Activated T-cell treated with anti-CD3 and anti-CD28 coated beads, Interleukin-2, amount 50 U/mL, for 24 hours (primary cell): ENCODE data around the gene METTL9.
"Not testable (repeated sequence)": the region's sequence is repeated elsewhere in the genome, so short reads cannot be mapped to it uniquely, and the experiment has no call there.

ENCODE experiments used
- DNase-seq: peaks from one replicate; pipeline ENCODE4 v3.0.0-alpha.2; 2020
- H3K27ac Mint-ChIP-seq: 2 replicates; pipeline ENCODE4 v1.8.0; 2020; ENCODE audit warnings: mild to moderate bottlenecking, mixed read lengths
- H3K27me3 Mint-ChIP-seq: 2 replicates; pipeline ENCODE4 v1.8.0; 2020; ENCODE audit warnings: mixed read lengths
- H3K36me3 Mint-ChIP-seq: 2 replicates; pipeline ENCODE4 v1.8.0; 2020; ENCODE audit warnings: low read depth, mixed read lengths
- H3K4me1 Mint-ChIP-seq: 2 replicates; pipeline ENCODE4 v1.8.0; 2020; ENCODE audit warnings: low read depth, mixed read lengths
- H3K4me3 Mint-ChIP-seq: 2 replicates; pipeline ENCODE4 v1.8.0; 2020; ENCODE audit warnings: mild to moderate bottlenecking, moderate library complexity, mixed read lengths
- H3K9me3 Mint-ChIP-seq: 2 replicates; pipeline ENCODE4 v1.8.0; 2020; ENCODE audit warnings: mixed read lengths

METTL9 gene

DNA sequence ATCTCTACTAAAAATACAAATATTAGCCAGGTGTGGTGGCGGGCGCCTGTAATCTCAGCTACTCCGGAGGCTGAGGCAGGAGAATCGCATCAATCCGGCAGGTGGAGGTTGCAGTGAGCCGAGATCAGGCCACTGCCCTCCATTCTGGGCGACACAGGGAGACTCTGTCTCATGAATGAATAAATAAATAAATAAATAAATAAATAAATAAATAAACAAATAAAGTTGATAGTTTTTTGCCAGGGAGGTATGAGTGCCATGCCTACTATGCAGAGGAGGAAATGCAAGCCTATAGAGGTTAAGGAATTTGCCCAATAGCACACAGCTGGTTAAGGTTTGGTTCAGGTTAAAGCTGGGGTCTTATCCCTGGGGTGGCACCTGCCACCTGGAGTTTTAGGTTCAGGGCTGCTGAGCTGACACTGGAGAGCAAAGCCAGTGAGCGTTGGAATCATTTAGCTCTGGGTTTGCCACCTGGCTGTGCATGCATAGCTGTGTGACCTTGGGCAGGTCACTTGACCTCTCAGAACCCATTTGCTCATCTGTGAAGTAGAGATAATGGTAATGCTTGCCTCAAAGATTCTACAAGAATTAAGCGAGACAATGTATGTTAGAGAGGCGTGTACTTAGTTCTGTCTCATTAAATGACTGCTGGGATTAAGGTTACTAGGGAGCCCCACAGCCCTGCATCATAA lies 65.6 kb downstream of the METTL9 start:
- no peak for DNase-seq
- no peaks in the 10 kb centered on the region for H3K9me3 Mint-ChIP-seq
- H3K4me1 Mint-ChIP-seq: peaks cover 18% of the 10 kb centered on the region
- H3K27me3 Mint-ChIP-seq: no peaks in the 10 kb centered on the region
- H3K27ac Mint-ChIP-seq: no peak overlapping the region
- no peak overlapping the region for H3K4me3 Mint-ChIP-seq
- no peaks in the 10 kb centered on the region for H3K36me3 Mint-ChIP-seq

DNA sequence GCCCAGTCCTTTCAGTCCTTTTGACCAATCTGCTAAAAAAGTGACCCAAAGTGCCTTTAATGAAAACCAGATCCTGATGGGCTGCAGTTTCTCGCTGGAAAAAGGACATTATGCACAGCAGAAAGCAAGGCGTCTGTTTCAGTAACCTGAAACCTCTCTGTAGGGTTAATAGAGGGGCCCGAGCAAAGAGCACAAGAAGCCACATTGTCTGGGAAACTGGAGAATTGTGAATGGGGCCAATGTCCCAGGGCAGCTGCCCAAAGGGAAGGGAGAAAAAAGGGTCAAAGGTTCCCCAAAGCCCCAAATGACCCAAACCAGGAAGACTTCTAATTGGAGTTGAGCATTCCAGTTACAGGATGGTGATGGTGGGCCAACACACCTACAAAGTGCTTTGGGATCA lies 67.4 kb downstream of the METTL9 start:
- no peaks in the 10 kb centered on the region for H3K27me3 Mint-ChIP-seq
- DNase-seq: no peak
- H3K4me1 Mint-ChIP-seq: peaks cover 8% of the 10 kb centered on the region
- no peak overlapping the region for H3K27ac Mint-ChIP-seq
- no peaks in the 10 kb centered on the region for H3K9me3 Mint-ChIP-seq
- no peak overlapping the region for H3K4me3 Mint-ChIP-seq
- H3K36me3 Mint-ChIP-seq: no peaks in the 10 kb centered on the region

DNA sequence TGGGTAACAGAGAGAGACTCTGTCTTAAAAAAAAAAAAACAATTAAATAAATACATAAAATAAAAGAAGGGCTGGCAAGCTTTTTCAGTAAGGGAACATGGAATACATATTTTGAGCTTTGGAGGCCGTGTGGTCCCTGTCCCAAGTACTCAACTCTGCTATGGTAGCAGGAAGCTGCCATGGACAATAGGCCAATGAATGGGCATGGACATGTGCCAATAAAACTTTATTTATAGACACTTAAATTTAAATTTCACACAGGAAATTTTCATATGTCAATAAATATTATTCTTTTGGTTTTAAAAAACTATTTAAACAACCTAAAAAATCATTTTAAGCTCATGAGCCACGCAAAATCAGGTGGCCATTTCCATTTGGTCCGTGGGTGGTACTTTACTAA lies 68.2 kb downstream of the METTL9 start:
- Mint-ChIP-seq H3K27ac (no peak overlapping the region), H3K9me3 (no peaks in the 10 kb centered on the region), H3K27me3 (no peaks in the 10 kb centered on the region), H3K36me3 (no peaks in the 10 kb centered on the region), H3K4me3 (no peak overlapping the region), H3K4me1 (peaks cover 5% of the 10 kb centered on the region)
- DNase-seq: no peak

DNA sequence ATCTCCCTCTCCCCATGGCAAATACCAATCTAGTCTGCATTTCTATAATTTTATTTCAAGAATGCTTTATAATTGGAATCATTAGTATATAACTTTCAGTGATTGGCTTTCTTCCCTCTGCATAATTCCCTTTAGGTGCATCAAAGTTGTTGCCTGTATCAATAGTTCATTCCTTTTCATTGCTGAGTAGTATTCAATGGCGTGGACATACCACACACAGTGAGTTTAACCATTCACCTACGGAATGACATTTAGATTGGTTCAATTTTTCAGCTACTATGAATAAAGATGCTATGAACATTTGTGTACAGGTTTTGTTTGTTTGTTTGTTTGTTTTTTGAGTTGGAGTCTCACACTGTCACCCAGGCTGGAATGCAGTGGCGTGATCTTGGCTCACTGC lies 74.1 kb downstream of the METTL9 start:
- Mint-ChIP-seq H3K4me1 (no peaks in the 10 kb centered on the region), H3K36me3 (no peaks in the 10 kb centered on the region), H3K27ac (no peak overlapping the region), H3K27me3 (no peaks in the 10 kb centered on the region), H3K4me3 (no peak overlapping the region), H3K9me3 (no peaks in the 10 kb centered on the region)
- no peak for DNase-seq

DNA sequence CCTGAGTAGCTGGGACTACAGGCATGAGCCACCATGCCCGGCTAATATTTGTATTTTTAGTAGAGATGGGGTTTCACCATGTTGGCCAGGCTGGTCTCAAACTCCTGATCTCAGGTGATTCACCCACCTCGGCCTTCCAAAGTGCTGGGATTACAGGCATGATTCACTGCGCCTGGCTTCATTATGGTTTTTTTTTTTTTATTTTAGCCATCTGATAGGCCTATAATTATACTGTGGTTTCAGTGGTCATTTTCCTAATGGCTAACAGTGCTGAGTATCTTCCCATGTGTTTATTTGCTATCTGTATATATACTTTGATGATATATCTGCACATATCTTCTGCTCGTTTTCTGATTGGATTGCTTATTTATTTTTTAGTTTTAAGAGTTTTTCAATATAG lies 75.1 kb downstream of the METTL9 start:
- not testable (repeated sequence) for DNase-seq, H3K27me3 Mint-ChIP-seq, H3K4me1 Mint-ChIP-seq, H3K36me3 Mint-ChIP-seq, H3K9me3 Mint-ChIP-seq, H3K4me3 Mint-ChIP-seq, H3K27ac Mint-ChIP-seq

DNA sequence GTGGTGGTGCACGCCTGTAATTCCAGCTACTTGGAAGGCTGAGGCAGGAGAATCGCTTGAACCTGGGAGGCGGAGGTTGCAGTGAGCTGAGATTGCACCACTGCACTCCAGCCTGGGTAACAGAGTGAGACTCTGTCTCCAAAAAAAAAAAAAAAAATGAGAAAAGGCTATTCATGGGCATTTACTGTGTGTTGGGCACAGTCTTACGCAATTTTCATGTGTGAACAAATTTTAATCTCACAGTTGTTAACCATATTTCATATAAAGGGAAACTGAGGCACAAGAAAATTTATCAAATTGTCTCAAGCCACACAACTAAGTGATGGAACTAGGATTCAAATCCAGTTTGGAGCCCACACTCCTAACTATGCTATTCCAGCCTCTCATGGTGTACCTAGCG lies 81.3 kb downstream of the METTL9 start:
- not testable (repeated sequence) for H3K27me3 Mint-ChIP-seq, H3K36me3 Mint-ChIP-seq, H3K4me1 Mint-ChIP-seq, DNase-seq, H3K4me3 Mint-ChIP-seq, H3K27ac Mint-ChIP-seq, H3K9me3 Mint-ChIP-seq

DNA sequence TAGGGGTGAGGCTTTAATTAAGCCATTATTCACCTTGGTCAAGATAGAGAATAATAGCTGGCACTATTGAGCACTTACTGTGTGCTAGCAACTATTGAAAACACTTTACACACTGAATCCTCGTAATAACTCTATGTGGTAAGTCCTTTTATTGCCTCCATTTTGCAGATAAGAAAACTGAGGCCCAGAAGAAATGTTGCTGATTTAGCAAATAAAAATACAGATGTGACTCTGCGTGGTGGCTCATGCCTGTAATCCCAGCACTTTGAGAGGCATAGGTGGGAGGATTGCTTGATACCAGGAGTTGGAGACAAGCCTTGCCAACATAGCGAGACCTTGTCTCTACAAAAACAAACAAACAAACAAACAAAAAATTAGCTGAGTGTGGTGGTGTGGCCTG lies 83.8 kb downstream of the METTL9 start:
- Mint-ChIP-seq H3K9me3 (no peaks in the 10 kb centered on the region), H3K4me3 (no peak overlapping the region), H3K27me3 (peaks cover 9% of the 10 kb centered on the region), H3K36me3 (no peaks in the 10 kb centered on the region), H3K27ac (no peak overlapping the region), H3K4me1 (no peaks in the 10 kb centered on the region)
- DNase-seq: no peak

DNA sequence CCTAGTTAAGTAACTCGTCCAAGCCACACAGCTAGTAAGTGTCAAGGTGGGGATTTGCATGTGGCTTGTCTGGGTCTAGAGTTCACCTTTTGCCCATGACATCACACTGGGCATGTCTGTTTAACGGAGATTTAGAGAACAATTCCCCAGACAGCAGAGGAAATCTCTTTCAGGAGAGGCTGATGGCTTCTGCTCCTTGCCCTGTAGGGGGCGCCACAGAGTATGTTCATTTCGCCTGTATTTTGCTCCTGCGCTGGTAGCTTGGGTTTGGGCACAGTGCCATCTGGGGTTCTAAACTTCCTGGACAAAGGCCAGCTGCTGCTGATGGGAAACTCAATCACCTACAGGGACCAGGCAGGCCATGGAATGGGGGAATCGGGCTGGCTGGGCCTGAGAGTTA lies 84.8 kb downstream of the METTL9 start:
- H3K4me3 Mint-ChIP-seq: no peak overlapping the region
- peak; percentile 43 for DNase-seq

DNA sequence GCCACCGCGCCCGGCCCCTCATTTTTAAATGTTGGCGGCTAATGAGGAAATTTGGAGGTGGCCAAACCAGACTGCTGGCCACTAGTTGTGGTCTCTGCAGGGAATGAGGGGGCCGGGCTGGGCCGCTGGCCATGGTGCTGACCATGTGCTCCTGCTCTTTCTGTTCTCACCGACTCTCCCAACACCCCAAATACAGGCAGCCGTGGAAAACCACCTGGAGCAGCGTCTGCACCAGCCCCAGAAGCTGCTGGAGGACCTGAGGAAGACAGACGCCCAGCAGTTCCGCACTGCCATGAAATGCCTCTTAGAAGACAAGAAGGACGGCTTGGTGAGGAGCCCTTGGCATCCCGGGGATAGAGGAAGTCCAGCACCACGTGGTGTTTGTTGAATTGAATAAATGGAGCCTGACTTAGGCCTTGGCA lies 85.7 kb downstream of the METTL9 start:
- Mint-ChIP-seq H3K36me3 (no peaks in the 10 kb centered on the region), H3K4me1 (no peaks in the 10 kb centered on the region), H3K4me3 (no peak overlapping the region), H3K9me3 (no peaks in the 10 kb centered on the region), H3K27ac (no peak overlapping the region), H3K27me3 (peaks cover 7% of the 10 kb centered on the region)
- no peak for DNase-seq

More for the DNA sequence above, 84.8 kb downstream of the METTL9 start:
- Mint-ChIP-seq H3K36me3 (no peaks in the 10 kb centered on the region), H3K27me3 (peaks cover 7% of the 10 kb centered on the region), H3K9me3 (no peaks in the 10 kb centered on the region), H3K27ac (no peak overlapping the region), H3K4me1 (no peaks in the 10 kb centered on the region)

DNA sequence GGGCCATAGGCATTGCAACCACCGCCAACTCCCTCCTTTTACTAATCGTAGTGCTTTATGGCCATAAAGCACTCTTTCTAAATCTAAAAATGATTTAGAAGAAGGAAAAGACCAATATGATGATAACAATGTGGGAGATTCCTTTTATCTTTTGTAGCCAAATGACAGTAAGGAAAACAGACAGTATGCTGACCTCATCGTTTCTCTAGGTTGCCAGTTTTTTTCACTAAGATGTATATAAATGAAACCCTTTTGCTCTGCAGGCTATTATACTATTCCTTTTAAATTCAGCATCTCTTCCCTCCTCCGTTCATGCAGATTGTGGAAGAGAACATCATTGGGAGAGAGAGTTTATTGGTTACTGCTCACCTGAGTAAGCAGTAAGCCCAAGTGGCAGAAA lies 89.7 kb downstream of the METTL9 start:
- Mint-ChIP-seq H3K36me3 (no peaks in the 10 kb centered on the region), H3K27ac (no peak overlapping the region), H3K4me1 (no peaks in the 10 kb centered on the region), H3K27me3 (no peaks in the 10 kb centered on the region), H3K4me3 (no peak overlapping the region), H3K9me3 (no peaks in the 10 kb centered on the region)
- no peak for DNase-seq

DNA sequence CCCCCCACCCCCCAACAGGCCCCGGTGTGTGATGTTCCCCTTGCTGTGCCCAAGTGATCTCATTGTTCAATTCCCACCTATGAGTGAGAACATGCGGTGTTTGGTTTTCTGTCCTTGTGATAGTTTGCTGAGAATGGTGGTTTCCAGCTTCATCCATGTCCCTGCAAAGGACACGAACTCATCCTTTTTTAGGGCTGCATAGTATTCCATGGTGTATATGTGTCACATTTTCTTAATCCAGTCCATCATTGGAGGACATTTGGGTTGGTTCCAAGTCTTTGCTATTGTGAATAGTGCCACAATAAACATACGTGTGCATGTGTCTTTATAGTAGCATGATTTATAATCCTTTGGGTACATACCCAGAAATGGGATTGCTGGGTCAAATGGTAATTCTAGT lies 91.6 kb downstream of the METTL9 start:
- not testable (repeated sequence) for H3K27me3 Mint-ChIP-seq, H3K9me3 Mint-ChIP-seq, DNase-seq, H3K4me1 Mint-ChIP-seq, H3K4me3 Mint-ChIP-seq, H3K36me3 Mint-ChIP-seq, H3K27ac Mint-ChIP-seq

DNA sequence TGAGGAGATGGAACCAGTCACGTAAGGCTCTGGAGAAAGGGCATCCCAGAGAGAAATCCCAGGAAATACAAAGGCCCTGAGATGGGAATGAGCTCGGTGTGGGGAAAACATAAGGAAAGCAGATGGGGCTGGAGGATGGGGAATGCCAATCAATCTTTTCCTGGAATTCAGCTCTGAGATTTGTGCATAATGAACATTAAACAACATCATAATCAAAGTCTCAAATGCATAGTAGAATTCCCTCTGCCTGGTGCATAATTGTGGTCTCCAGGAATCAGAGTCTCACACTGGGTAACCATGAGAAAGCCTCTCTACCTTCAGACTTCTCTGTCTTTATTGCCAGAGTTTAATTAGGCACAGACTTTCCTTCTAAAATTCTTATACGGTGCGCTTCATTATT lies 95.2 kb downstream of the METTL9 start:
- H3K9me3 Mint-ChIP-seq: no peaks in the 10 kb centered on the region
- H3K4me3 Mint-ChIP-seq: no peak overlapping the region
- H3K27me3 Mint-ChIP-seq: peaks cover 4% of the 10 kb centered on the region
- no peak for DNase-seq
- no peaks in the 10 kb centered on the region for H3K36me3 Mint-ChIP-seq
- H3K27ac Mint-ChIP-seq: no peak overlapping the region
- no peaks in the 10 kb centered on the region for H3K4me1 Mint-ChIP-seq

DNA sequence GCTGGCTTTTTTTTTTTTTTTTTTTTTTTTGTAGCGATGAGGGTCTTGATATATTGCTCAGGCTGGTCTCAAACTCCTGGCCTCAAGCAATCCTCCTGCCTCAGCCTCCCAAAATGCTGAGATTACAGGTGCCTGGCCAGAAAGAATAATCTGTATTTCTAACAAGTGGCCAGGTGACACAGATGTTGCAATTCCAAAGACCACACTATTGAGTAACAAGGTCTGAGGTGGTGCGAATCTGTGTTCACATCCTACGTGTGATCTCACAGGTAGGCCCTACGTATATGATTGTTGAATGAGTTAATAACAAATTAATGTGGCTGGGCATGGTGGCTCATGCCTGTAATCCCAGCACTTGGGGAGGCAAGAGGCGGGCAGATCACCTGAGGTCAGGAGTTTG lies 97.7 kb downstream of the METTL9 start:
- DNase-seq: no peak
- Mint-ChIP-seq H3K9me3 (no peaks in the 10 kb centered on the region), H3K4me3 (no peak overlapping the region), H3K4me1 (no peaks in the 10 kb centered on the region), H3K27ac (no peak overlapping the region), H3K27me3 (peaks cover 4% of the 10 kb centered on the region), H3K36me3 (no peaks in the 10 kb centered on the region)

DNA sequence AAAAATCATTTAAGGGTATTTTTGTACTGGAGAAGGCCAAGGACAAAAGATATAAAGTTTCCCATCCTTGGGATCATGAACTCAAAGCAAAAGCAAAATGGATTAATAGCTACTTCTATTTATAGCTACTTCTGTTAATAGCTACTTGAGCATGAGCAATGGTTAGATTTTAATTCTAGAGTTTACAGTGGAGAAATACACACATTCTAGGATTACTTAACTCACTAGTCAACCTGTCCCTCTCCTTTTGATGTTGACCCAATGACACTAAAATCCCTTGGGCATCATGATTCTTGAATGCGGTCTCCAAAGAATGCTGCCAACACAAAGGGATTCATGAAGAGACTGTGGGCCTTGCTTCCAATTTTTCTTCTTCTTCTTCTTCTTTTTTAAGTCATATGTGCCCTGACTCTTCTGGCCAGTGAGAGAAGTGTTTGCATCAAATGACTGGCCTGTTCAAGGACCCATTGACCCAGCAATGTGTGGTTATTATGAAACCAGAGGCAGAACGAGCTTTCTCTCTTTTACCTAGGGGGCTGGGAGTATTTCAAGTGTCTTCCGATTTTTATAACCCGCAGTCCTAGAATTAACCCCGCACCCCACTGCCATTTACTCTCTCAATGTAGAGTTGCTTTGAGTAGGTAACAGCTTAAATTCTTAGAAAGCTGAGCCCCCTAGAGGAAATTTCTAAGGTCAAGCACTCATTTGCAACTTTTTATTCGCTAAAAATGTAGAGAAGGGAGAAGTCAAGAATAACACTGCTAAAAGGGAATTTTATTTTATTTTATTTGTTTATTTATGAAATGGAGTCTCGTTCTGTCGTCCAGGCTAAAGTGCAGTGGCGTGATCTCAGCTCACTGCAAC lies 99.0 kb downstream of the METTL9 start:
- no peak for DNase-seq
- Mint-ChIP-seq H3K9me3 (no peaks in the 10 kb centered on the region), H3K27ac (no peak overlapping the region), H3K27me3 (peaks cover 4% of the 10 kb centered on the region), H3K36me3 (no peaks in the 10 kb centered on the region), H3K4me3 (no peak overlapping the region), H3K4me1 (peaks cover under 1% of the 10 kb centered on the region)

DNA sequence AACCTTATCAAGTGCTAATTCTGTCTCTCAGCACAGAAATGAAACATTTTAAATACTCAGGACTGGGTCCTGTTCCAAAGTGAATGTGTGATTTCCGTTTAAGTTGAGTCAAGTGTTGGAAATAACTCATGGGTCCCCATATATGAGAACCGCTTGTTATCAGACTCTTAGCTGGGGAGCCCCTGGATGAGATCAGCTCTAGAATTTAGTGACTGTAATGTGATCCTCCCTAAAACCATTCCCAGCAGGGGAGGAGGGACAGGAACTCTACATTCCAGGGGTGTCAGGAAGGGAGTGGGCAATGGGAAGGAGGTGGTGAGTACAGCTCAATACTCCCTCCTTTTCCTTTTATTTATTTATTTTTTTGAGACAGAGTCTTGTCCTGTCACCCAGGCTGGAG lies 101.9 kb downstream of the METTL9 start:
- no peaks in the 10 kb centered on the region for H3K36me3 Mint-ChIP-seq

More for the DNA sequence above, 101.9 kb downstream of the METTL9 start:
- peaks cover under 1% of the 10 kb centered on the region for H3K27me3 Mint-ChIP-seq
- no peaks in the 10 kb centered on the region for H3K9me3 Mint-ChIP-seq
- peaks cover 4% of the 10 kb centered on the region for H3K4me1 Mint-ChIP-seq
- no peak overlapping the region for H3K27ac Mint-ChIP-seq
- no peak overlapping the region for H3K4me3 Mint-ChIP-seq
- no peak for DNase-seq
